ENCODE measurements around the gene MOV10.

Gene MOV10

DNA sequence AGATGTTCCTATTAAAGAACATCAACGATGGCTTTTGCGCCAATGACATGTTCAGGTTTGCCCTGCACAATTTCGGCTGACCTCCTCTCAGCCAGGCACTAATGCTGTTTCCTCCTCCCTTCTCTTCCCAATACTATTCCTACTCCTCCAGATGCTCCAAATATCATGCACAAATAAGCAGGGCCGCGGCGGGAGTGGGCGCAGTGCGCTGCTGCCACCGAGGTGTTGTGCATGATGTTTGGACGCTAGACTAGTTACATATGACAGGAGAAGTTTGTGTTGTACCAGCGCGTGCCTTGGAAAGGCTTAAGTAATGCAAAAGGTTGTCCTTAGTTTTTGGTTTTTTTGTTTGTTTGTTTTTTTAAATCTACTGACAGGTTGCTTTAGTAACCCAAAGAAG lies 73.9 kb downstream of the MOV10 start:
- H2AFZ ChIP-seq (ENCODE audit: low read depth, low read length): no peak overlapping the region
- no peak overlapping the region for H3K4me3 ChIP-seq (ENCODE audit: low read depth in 1 of 2, low read length in 2 of 2)
- H3K79me2 ChIP-seq (ENCODE audit: insufficient read depth, low read length): no peaks in the 10 kb centered on the region
- H3K9me3 ChIP-seq (ENCODE audit: insufficient read depth, low read length, severe bottlenecking): no peaks in the 10 kb centered on the region
- no peak for TF ChIP-seq EZH2 (IDR thresholded peaks at IDR 0.05; ENCODE audit: borderline replicate concordance, low read depth, low read length, severe bottlenecking)
- TF ChIP-seq, protein P1, sequence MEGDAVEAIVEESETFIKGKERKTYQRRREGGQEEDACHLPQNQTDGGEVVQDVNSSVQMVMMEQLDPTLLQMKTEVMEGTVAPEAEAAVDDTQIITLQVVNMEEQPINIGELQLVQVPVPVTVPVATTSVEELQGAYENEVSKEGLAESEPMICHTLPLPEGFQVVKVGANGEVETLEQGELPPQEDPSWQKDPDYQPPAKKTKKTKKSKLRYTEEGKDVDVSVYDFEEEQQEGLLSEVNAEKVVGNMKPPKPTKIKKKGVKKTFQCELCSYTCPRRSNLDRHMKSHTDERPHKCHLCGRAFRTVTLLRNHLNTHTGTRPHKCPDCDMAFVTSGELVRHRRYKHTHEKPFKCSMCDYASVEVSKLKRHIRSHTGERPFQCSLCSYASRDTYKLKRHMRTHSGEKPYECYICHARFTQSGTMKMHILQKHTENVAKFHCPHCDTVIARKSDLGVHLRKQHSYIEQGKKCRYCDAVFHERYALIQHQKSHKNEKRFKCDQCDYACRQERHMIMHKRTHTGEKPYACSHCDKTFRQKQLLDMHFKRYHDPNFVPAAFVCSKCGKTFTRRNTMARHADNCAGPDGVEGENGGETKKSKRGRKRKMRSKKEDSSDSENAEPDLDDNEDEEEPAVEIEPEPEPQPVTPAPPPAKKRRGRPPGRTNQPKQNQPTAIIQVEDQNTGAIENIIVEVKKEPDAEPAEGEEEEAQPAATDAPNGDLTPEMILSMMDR (IDR thresholded peaks at IDR 0.05; ENCODE audit: borderline replicate concordance, extremely low read depth, low read length, poor library complexity, severe bottlenecking): no peak
- ATAC-seq (ENCODE audit: insufficient read depth, low read depth) (no peak), DNase-seq (no peak)
- H3K4me2 ChIP-seq (ENCODE audit: insufficient read depth, low read length): no peak overlapping the region
- H4K20me1 ChIP-seq (ENCODE audit: insufficient read depth, low read length): no peaks in the 10 kb centered on the region
- no peak overlapping the region for H3K9ac ChIP-seq (ENCODE audit: low read depth, low read length)
- no peaks in the 10 kb centered on the region for H3K27me3 ChIP-seq (ENCODE audit: insufficient read depth, low read length, poor library complexity)
- H3K36me3 ChIP-seq (ENCODE audit: insufficient read depth, low read length): no peaks in the 10 kb centered on the region
- H3K27ac ChIP-seq (ENCODE audit: low read length): no peak overlapping the region
- H3K4me1 ChIP-seq (ENCODE audit: insufficient read depth, low read length): no peaks in the 10 kb centered on the region

All from DND-41 (cell line).